Panc1 (cell line): ENCODE measurements around the gene GCC2. TPM values are rescaled to one million over a fixed set of nuclear protein-coding genes. Genes with fewer than 3 reads are reported as not detected.
"Not testable (repeated sequence)": the region's sequence is repeated elsewhere in the genome, so short reads cannot be mapped to it uniquely, and the experiment has no call there.

Source experiments
- ATAC-seq: fragments of 200-7000 bp; cut with Tn5 transposase; 2 replicates; pipeline ENCODE4 v1.9.1; 2020; ENCODE audit warnings: mild to moderate bottlenecking, moderate library complexity
- BruUV-seq: library from RNA; stranded (reverse); fragments of 400-500 nt; replicated peaks from 2 replicates; lab custom pipeline; 2021; lab: Mats Ljungman, UMichigan
- CTCF ChIA-PET: fragments of 300-600 bp; sonication (Branson Sonifier 250); formaldehyde crosslinking; loops from one replicate; lab custom pipeline; 2022; ENCODE audit warnings: antibody characterized with exemption; lab: Charles Lee
- POLR2A ChIA-PET: fragments of 300-600 bp; sonication (Branson Sonifier 250); formaldehyde crosslinking; loops from one replicate; lab custom pipeline; 2022; ENCODE audit warnings: antibody characterized with exemption; lab: Charles Lee
- DNase-seq: peaks from one replicate; pipeline ENCODE4 v3.0.0-alpha.2; 2010; ENCODE audit warnings: low read depth, low spot score
- H3K27ac ChIP-seq: 2 replicates; pipeline ENCODE4 v1.5.1; 2011; ENCODE audit warnings: mild to moderate bottlenecking, low read length, inconsistent platforms
- H3K27me3 ChIP-seq: fragments of 200-500 bp; sonication (Bioruptor generic); 2 replicates; pipeline ENCODE4 v1.6.0; 2014; ENCODE audit warnings: low read length, inconsistent platforms; ENCODE audit not compliant: control insufficient read depth, insufficient read depth
- H3K36me3 ChIP-seq: fragments of 200-500 bp; sonication (Bioruptor generic); 2 replicates; pipeline ENCODE4 v1.5.1; 2014; ENCODE audit warnings: inconsistent platforms, mild to moderate bottlenecking, low read length, moderate library complexity; ENCODE audit not compliant: control insufficient read depth, insufficient read depth
- H3K4me1 ChIP-seq: 2 replicates; pipeline ENCODE4 v1.5.1; 2011; ENCODE audit warnings: inconsistent platforms, mild to moderate bottlenecking, low read length, moderate library complexity; ENCODE audit not compliant: control insufficient read depth, insufficient read depth
- H3K4me3 ChIP-seq, 2 experiments: 2 replicates each; pipeline ENCODE4 v1.5.1; 2011 to 2012; ENCODE audit warnings: low read depth in 2 of 2, low read length in 2 of 2, mild to moderate bottlenecking in 2 of 2, inconsistent platforms in 1 of 2, moderate library complexity in 1 of 2
- H3K9me3 ChIP-seq: fragments of 200-500 bp; sonication (Bioruptor generic); 2 replicates; pipeline ENCODE4 v1.5.1; 2014; ENCODE audit warnings: low read depth, mild to moderate bottlenecking, inconsistent platforms, low read length, moderate library complexity; ENCODE audit not compliant: control insufficient read depth, insufficient read depth
- POLR2AphosphoS5 ChIP-seq: IDR thresholded peaks from 2 replicates; pipeline ENCODE4 v1.6.1; 2012; ENCODE audit warnings: mild to moderate bottlenecking, low read depth, low read length, moderate library complexity
- SIN3A ChIP-seq: IDR thresholded peaks from 2 replicates; pipeline ENCODE4 v1.6.1; 2012; ENCODE audit warnings: low read depth, mild to moderate bottlenecking, low read length, moderate library complexity, borderline replicate concordance; ENCODE audit not compliant: insufficient read depth
- TCF7L2 ChIP-seq: IDR thresholded peaks from 2 replicates; pipeline ENCODE4 v1.6.1; 2011; ENCODE audit warnings: mild to moderate bottlenecking, low read depth, low read length, inconsistent platforms
- in situ Hi-C: cut with HindIII; loops from 2 replicates; pipeline ENCODE4 v1.10.0; 2016; ENCODE audit warnings: low sequenced_read_pairs, low pct_unique_long_range_greater_than_20kb
- intact Hi-C: fragments of 100-400 bp; cut with micrococcal nuclease; formaldehyde crosslinking; loops from one replicate; pipeline ENCODE4 v1.10.0; 2022; ENCODE audit not compliant: unreplicated experiment
- total RNA-seq: library from RNA; stranded (reverse); gene quantifications from one replicate; pipeline ENCODE4 v1.2.1, GENCODE V29; 2021; ENCODE audit not compliant: unreplicated experiment
- TF ChIP-seq, protein P1 (sequence below), 2 experiments: IDR thresholded peaks; 2 replicates each; pipeline ENCODE4 v1.6.1; 2011 to 2012; ENCODE audit warnings: low read depth in 2 of 2, control low read depth in 1 of 2, low read length in 1 of 2, mild to moderate bottlenecking in 1 of 2, moderate library complexity in 1 of 2; ENCODE audit not compliant: insufficient read depth in 1 of 2
- TF ChIP-seq, protein P2 (sequence below): fragments of 450-650 bp; IDR thresholded peaks from 2 replicates; pipeline ENCODE4 v1.5.1; 2017; ENCODE audit warnings: mild to moderate bottlenecking

Gene GCC2
- total RNA-seq, 1 experiment from 2014 or later, result 23.4 TPM

DNA sequence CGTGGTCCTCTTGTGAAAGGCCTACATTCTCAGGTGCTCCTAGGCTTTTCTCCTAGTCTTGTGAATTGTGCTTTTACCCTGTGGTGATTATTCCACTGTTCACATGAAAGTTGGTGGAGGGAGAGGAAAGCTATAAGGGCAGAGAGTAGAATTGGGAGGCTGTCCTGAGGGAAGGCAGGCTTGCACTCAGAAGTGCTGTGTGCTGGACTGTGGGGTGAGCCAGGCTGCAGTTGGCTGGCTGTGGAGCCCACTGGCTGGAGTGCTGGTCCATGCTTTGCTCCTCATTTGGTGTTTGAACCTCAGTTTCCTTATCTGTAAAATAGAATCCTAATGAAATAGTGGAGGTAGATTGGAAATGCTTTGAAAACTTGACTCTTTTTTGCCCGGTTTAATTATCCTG, 106.6 kb downstream of the GCC2 start:
- ATAC-seq, result no peak
- no peaks in the 10 kb centered on the region for H3K9me3 ChIP-seq
- peaks cover 2% of the 10 kb centered on the region; the same call in 1 of the 2 replicates for H3K4me1 ChIP-seq
- no TSS peak for BruUV-seq
- ChIA-PET CTCF (no interaction called here), POLR2A (no interaction called here)
- intact Hi-C loops (no loop called here), in situ Hi-C loops (loop anchor here (25.0 kb wide), 1 partner anchor 93 kb away; no protein-coding TSS in a partner anchor)
- no peak overlapping the region for H3K27ac ChIP-seq
- TF ChIP-seq SIN3A (no peak), POLR2AphosphoS5 (no peak), TCF7L2 (no peak)
- TF ChIP-seq, protein P1, sequence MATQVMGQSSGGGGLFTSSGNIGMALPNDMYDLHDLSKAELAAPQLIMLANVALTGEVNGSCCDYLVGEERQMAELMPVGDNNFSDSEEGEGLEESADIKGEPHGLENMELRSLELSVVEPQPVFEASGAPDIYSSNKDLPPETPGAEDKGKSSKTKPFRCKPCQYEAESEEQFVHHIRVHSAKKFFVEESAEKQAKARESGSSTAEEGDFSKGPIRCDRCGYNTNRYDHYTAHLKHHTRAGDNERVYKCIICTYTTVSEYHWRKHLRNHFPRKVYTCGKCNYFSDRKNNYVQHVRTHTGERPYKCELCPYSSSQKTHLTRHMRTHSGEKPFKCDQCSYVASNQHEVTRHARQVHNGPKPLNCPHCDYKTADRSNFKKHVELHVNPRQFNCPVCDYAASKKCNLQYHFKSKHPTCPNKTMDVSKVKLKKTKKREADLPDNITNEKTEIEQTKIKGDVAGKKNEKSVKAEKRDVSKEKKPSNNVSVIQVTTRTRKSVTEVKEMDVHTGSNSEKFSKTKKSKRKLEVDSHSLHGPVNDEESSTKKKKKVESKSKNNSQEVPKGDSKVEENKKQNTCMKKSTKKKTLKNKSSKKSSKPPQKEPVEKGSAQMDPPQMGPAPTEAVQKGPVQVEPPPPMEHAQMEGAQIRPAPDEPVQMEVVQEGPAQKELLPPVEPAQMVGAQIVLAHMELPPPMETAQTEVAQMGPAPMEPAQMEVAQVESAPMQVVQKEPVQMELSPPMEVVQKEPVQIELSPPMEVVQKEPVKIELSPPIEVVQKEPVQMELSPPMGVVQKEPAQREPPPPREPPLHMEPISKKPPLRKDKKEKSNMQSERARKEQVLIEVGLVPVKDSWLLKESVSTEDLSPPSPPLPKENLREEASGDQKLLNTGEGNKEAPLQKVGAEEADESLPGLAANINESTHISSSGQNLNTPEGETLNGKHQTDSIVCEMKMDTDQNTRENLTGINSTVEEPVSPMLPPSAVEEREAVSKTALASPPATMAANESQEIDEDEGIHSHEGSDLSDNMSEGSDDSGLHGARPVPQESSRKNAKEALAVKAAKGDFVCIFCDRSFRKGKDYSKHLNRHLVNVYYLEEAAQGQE (IDR thresholded peaks at IDR 0.05; ENCODE audit: insufficient read depth in 1 of 2, low read depth in 2 of 2, low read length in 1 of 2), result no peak
- TF ChIP-seq, protein P2, sequence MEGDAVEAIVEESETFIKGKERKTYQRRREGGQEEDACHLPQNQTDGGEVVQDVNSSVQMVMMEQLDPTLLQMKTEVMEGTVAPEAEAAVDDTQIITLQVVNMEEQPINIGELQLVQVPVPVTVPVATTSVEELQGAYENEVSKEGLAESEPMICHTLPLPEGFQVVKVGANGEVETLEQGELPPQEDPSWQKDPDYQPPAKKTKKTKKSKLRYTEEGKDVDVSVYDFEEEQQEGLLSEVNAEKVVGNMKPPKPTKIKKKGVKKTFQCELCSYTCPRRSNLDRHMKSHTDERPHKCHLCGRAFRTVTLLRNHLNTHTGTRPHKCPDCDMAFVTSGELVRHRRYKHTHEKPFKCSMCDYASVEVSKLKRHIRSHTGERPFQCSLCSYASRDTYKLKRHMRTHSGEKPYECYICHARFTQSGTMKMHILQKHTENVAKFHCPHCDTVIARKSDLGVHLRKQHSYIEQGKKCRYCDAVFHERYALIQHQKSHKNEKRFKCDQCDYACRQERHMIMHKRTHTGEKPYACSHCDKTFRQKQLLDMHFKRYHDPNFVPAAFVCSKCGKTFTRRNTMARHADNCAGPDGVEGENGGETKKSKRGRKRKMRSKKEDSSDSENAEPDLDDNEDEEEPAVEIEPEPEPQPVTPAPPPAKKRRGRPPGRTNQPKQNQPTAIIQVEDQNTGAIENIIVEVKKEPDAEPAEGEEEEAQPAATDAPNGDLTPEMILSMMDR, result no peak
- DNase-seq, result no peak
- no peaks in the 10 kb centered on the region for H3K36me3 ChIP-seq
- no peak overlapping the region for H3K4me3 ChIP-seq
- no peaks in the 10 kb centered on the region for H3K27me3 ChIP-seq

DNA sequence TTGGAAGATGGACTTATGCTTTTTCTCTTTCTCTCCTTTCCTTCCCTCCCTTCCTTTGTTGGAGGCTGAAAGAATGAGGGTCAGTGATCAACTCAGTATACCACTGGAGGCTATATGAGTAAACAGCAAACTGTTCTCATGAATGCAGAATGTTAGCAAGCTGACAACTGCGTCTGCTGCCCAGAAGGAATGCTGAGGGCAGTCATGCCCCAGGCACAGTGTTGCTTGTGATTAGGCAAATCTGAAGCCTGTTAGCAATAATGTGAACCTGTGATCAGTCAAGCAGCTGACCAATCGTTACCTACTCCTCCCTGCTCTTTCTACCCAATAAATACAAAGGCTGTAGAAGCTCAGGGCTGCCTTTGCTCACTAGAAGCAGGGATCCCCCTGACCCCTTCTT, 107.6 kb downstream of the GCC2 start:
- not testable (repeated sequence) for ATAC-seq, BruUV-seq

More for the DNA sequence above, 107.6 kb downstream of the GCC2 start:
- CTCF ChIA-PET, H3K36me3 ChIP-seq, H3K27ac ChIP-seq, DNase-seq, H3K27me3 ChIP-seq, intact Hi-C loops, POLR2A ChIA-PET, H3K4me1 ChIP-seq, H3K4me3 ChIP-seq, H3K9me3 ChIP-seq: not testable (repeated sequence)
- in situ Hi-C loops, result loop anchor here (25.0 kb wide), 1 partner anchor 94 kb away; no protein-coding TSS in a partner anchor

Other genes starting within 250 kb of the GCC2 start
- not detected for gene SULT1C3, start 209.2 kb upstream of the GCC2 start, total RNA-seq
- 0.31 TPM for gene SULT1C2, start 160.3 kb upstream of the GCC2 start, total RNA-seq
- gene SULT1C4, start 71.3 kb upstream of the GCC2 start, total RNA-seq, result not detected
- gene LIMS1, start 85.3 kb downstream of the GCC2 start, total RNA-seq, result 101 TPM